Jurkat, Clone E6-1 (cell line): ENCODE results near the gene DHRS9. TPM values are rescaled to one million over a fixed set of nuclear protein-coding genes. Genes with fewer than 3 reads are reported as not detected.

Source experiments
- DNase-seq: peaks from one replicate; pipeline ENCODE4 v3.0.0-alpha.2; 2011; ENCODE audit warnings: low read depth, low spot score
- H3K4me3 ChIP-seq: 2 replicates; pipeline ENCODE4 v1.5.1; 2011; ENCODE audit warnings: mild to moderate bottlenecking, low read length, control low read depth, moderate library complexity
- polyA plus RNA-seq: library from polyadenylated mRNA; unstranded; fragments of >200 nt; gene quantifications from one replicate; pipeline ENCODE4 v1.2.1, GENCODE V29; 2012; ENCODE audit warnings: missing spikeins; ENCODE audit not compliant: insufficient read length, insufficient read depth

DHRS9 gene
- polyA plus RNA-seq = not detected

GRCh38 chr2:169069341-169069740 lies at the start of gene DHRS9:
TSS of gene DHRS9 (plus strand) at chr2:169069563. CDS start at chr2:169081582, 12,019 bp downstream.
- DNase-seq = no peak
- no peak within 1 kb of the TSS for H3K4me3 ChIP-seq

GRCh38 chr2:169023161-169023560 lies 46.2 kb upstream of the DHRS9 start:
- DNase-seq = no peak
- H3K4me3 ChIP-seq = no peak overlapping the region

- no peak for DNase-seq
- no peak overlapping the region for H3K4me3 ChIP-seq
Observed at GRCh38 chr2:169026056-169026455, 43.3 kb upstream of the DHRS9 start.

- H3K4me3 ChIP-seq = no peak overlapping the region
- no peak for DNase-seq
Observed at GRCh38 chr2:169027234-169027633, 42.1 kb upstream of the DHRS9 start.

GRCh38 chr2:169029341-169029740 lies 40.0 kb upstream of the DHRS9 start:
- DNase-seq = no peak
- no peak overlapping the region for H3K4me3 ChIP-seq

- DNase-seq = no peak
- H3K4me3 ChIP-seq = no peak within 1 kb of the TSS
Observed at GRCh38 chr2:169031202-169031601, 38.2 kb upstream of the DHRS9 start, which contains the start of gene ABCB11. TSS of gene ABCB11 (minus strand) at chr2:169031324. CDS start at chr2:169018125, 13,199 bp downstream.

- DNase-seq = peak; percentile 15
- no peak overlapping the region for H3K4me3 ChIP-seq
Observed at GRCh38 chr2:169034256-169034655, 35.1 kb upstream of the DHRS9 start.

- no peak overlapping the region for H3K4me3 ChIP-seq
- no peak for DNase-seq
Observed at GRCh38 chr2:169034984-169035544, 34.3 kb upstream of the DHRS9 start.

GRCh38 chr2:169035887-169036286 lies 33.5 kb upstream of the DHRS9 start:
- H3K4me3 ChIP-seq = no peak overlapping the region
- no peak for DNase-seq

GRCh38 chr2:169036736-169037440 lies 32.5 kb upstream of the DHRS9 start:
- H3K4me3 ChIP-seq = no peak overlapping the region
- DNase-seq = no peak

GRCh38 chr2:169038338-169038757 lies 31.0 kb upstream of the DHRS9 start:
- no peak overlapping the region for H3K4me3 ChIP-seq
- DNase-seq = no peak

GRCh38 chr2:169039702-169040101 lies 29.7 kb upstream of the DHRS9 start:
- no peak for DNase-seq
- H3K4me3 ChIP-seq = no peak overlapping the region

GRCh38 chr2:169041594-169041993 lies 27.8 kb upstream of the DHRS9 start:
- no peak for DNase-seq
- H3K4me3 ChIP-seq = no peak overlapping the region

- H3K4me3 ChIP-seq = no peak overlapping the region
- DNase-seq = no peak
Observed at GRCh38 chr2:169042856-169043255, 26.5 kb upstream of the DHRS9 start.

GRCh38 chr2:169046440-169047151 lies 22.8 kb upstream of the DHRS9 start:
- H3K4me3 ChIP-seq = no peak overlapping the region
- DNase-seq = no peak

- no peak for DNase-seq
- no peak overlapping the region for H3K4me3 ChIP-seq
Observed at GRCh38 chr2:169047256-169048250, 21.8 kb upstream of the DHRS9 start.

- no peak for DNase-seq
- H3K4me3 ChIP-seq = no peak overlapping the region
Observed at GRCh38 chr2:169049142-169049541, 20.2 kb upstream of the DHRS9 start.

- H3K4me3 ChIP-seq = no peak overlapping the region
- DNase-seq = no peak
Observed at GRCh38 chr2:169050476-169051240, 18.7 kb upstream of the DHRS9 start.
